IMR-90 (cell line): ENCODE results near the gene NPAS3. TPM values are rescaled to one million over a fixed set of nuclear protein-coding genes. Genes with fewer than 3 reads are reported as not detected.

Source experiments
- ATAC-seq: fragments of 200-7000 bp; cut with Tn5 transposase; 2 replicates; pipeline ENCODE4 v1.9.1; 2020; ENCODE audit warnings: low read depth, mild to moderate bottlenecking, moderate library complexity
- BruUV-seq: library from RNA; stranded (reverse); fragments of 400-500 nt; replicated peaks from 2 replicates; lab custom pipeline; 2021; lab: Mats Ljungman, UMichigan
- CTCF ChIA-PET: fragments of 300-600 bp; formaldehyde crosslinking; extraction: SDS; loops from one replicate; lab custom pipeline; 2021; ENCODE audit warnings: antibody characterized with exemption; lab: Yijun Ruan, JAX
- POLR2A ChIA-PET: fragments of 300-600 bp; sonication (Branson Sonifier 250); formaldehyde crosslinking; loops from one replicate; lab custom pipeline; 2022; ENCODE audit warnings: antibody characterized with exemption; ENCODE audit not compliant: unreplicated experiment; lab: Charles Lee
- DNase-seq: peaks from one replicate; pipeline ENCODE4 v3.0.0; 2013
- H2AFZ ChIP-seq: replicated peaks from 2 replicates; pipeline ENCODE3; 2013; ENCODE audit warnings: low read length, mild to moderate bottlenecking; ENCODE audit not compliant: poor library complexity
- H2AK5ac ChIP-seq: 2 replicates; pipeline ENCODE4 v1.6.1; 2013; ENCODE audit warnings: low read depth, low read length, inconsistent platforms
- H2AK9ac ChIP-seq: replicated peaks from 2 replicates; pipeline ENCODE3; 2013; ENCODE audit warnings: mild to moderate bottlenecking, low read depth, low read length, moderate library complexity; ENCODE audit not compliant: poor library complexity
- H2BK120ac ChIP-seq: 2 replicates; pipeline ENCODE4 v1.6.1; 2013; ENCODE audit warnings: low read depth, low read length, inconsistent platforms
- H2BK15ac ChIP-seq: 3 replicates; pipeline ENCODE4 v1.6.1; 2013; ENCODE audit warnings: low read depth, low read length, inconsistent platforms
- H2BK20ac ChIP-seq: 2 replicates; pipeline ENCODE4 v1.6.1; 2013; ENCODE audit warnings: low read depth, mild to moderate bottlenecking, inconsistent platforms, low read length, moderate library complexity
- H2BK5ac ChIP-seq: 2 replicates; pipeline ENCODE4 v1.6.1; 2013; ENCODE audit warnings: mild to moderate bottlenecking, low read depth, low read length, inconsistent platforms; ENCODE audit not compliant: poor library complexity, severe bottlenecking
- H3K14ac ChIP-seq: replicated peaks from 2 replicates; pipeline ENCODE4 v1.6.1; 2013; ENCODE audit warnings: low read depth, low read length, inconsistent platforms
- H3K18ac ChIP-seq: 2 replicates; pipeline ENCODE4 v1.6.1; 2013; ENCODE audit warnings: low read depth, low read length, control low read depth
- H3K23ac ChIP-seq: 2 replicates; pipeline ENCODE4 v1.6.1; 2013; ENCODE audit warnings: low read depth, low read length, inconsistent platforms
- H3K27ac ChIP-seq: 2 replicates; pipeline ENCODE4 v1.5.1; 2013; ENCODE audit warnings: mild to moderate bottlenecking, control low read depth, low read length; ENCODE audit not compliant: insufficient read depth
- H3K27me3 ChIP-seq: 2 replicates; pipeline ENCODE4 v1.6.1; 2013; ENCODE audit warnings: low read length; ENCODE audit not compliant: control insufficient read depth, insufficient read depth
- H3K36me3 ChIP-seq: 2 replicates; pipeline ENCODE4 v1.6.1; 2013; ENCODE audit warnings: low read length, mixed read lengths; ENCODE audit not compliant: control insufficient read depth, insufficient read depth
- H3K4ac ChIP-seq: 2 replicates; pipeline ENCODE4 v1.6.1; 2013; ENCODE audit warnings: low read depth, low read length, inconsistent platforms
- H3K4me1 ChIP-seq: 2 replicates; pipeline ENCODE4 v1.6.1; 2013; ENCODE audit warnings: low read length, mixed read lengths; ENCODE audit not compliant: control insufficient read depth, insufficient read depth
- H3K4me2 ChIP-seq: 2 replicates; pipeline ENCODE4 v1.6.1; 2013; ENCODE audit warnings: low read depth, mild to moderate bottlenecking, control low read depth, low read length, moderate library complexity
- H3K4me3 ChIP-seq: 2 replicates; pipeline ENCODE4 v1.5.1; 2013; ENCODE audit warnings: low read depth, mild to moderate bottlenecking, control low read depth, low read length, moderate library complexity; ENCODE audit not compliant: insufficient read depth
- H3K56ac ChIP-seq: 2 replicates; pipeline ENCODE4 v1.6.1; 2013; ENCODE audit warnings: low read length, inconsistent platforms; ENCODE audit not compliant: insufficient read depth; ENCODE audit errors: extremely low read depth
- H3K79me1 ChIP-seq, 2 experiments: 2 replicates each; pipeline ENCODE4 v1.6.1; 2013; ENCODE audit warnings: low read length in 2 of 2, inconsistent platforms in 1 of 2, low read depth in 1 of 2
- H3K9ac ChIP-seq: 2 replicates; pipeline ENCODE4 v1.6.1; 2013; ENCODE audit warnings: low read depth, low read length, control low read depth
- H3K9me1 ChIP-seq: 2 replicates; pipeline ENCODE4 v1.6.1; 2013; ENCODE audit warnings: low read length, inconsistent platforms; ENCODE audit not compliant: insufficient read depth
- H3K9me3 ChIP-seq: 2 replicates; pipeline ENCODE4 v1.6.1; 2013; ENCODE audit warnings: low read length; ENCODE audit not compliant: control insufficient read depth, insufficient read depth
- H4K20me1 ChIP-seq: 2 replicates; pipeline ENCODE4 v1.6.1; 2013; ENCODE audit warnings: low read length, inconsistent platforms; ENCODE audit not compliant: insufficient read depth
- H4K5ac ChIP-seq: 2 replicates; pipeline ENCODE4 v1.6.1; 2013; ENCODE audit warnings: mild to moderate bottlenecking, low read depth, low read length, control low read depth
- H4K8ac ChIP-seq, 2 experiments: 2 replicates each; pipeline ENCODE4 v1.6.1; 2013; ENCODE audit warnings: low read depth in 2 of 2, low read length in 2 of 2, control low read depth in 1 of 2, inconsistent platforms in 1 of 2
- H4K91ac ChIP-seq: 2 replicates; pipeline ENCODE4 v1.6.1; 2013; ENCODE audit warnings: low read depth, low read length, inconsistent platforms; ENCODE audit not compliant: insufficient read depth
- BHLHE40 ChIP-seq: fragments of 150-350 bp; IDR thresholded peaks from 2 replicates; pipeline ENCODE4 v1.6.1; 2016; ENCODE audit warnings: mild to moderate bottlenecking, low read depth, low read length
- CEBPB ChIP-seq: IDR thresholded peaks from 2 replicates; pipeline ENCODE4 v1.6.1; 2012; ENCODE audit warnings: low read depth, low read length, improper control_type of control experiment
- CHD1 ChIP-seq: IDR thresholded peaks from 2 replicates; pipeline ENCODE4 v1.6.1; 2012; ENCODE audit warnings: low read depth, low read length, improper control_type of control experiment
- FOS ChIP-seq: fragments of 150-350 bp; IDR thresholded peaks from 2 replicates; pipeline ENCODE4 v1.6.1; 2016; ENCODE audit warnings: low read depth, low read length
- MAFK ChIP-seq: IDR thresholded peaks from 2 replicates; pipeline ENCODE4 v1.6.1; 2012; ENCODE audit warnings: low read depth, low read length, improper control_type of control experiment
- MAZ ChIP-seq: IDR thresholded peaks from 2 replicates; pipeline ENCODE4 v1.6.1; 2012; ENCODE audit warnings: low read depth, mild to moderate bottlenecking, low read length, improper control_type of control experiment, moderate library complexity, borderline replicate concordance
- MXI1 ChIP-seq: IDR thresholded peaks from 2 replicates; pipeline ENCODE4 v1.6.1; 2012; ENCODE audit warnings: low read depth, mild to moderate bottlenecking, low read length, moderate library complexity, borderline replicate concordance
- NFE2L2 ChIP-seq: fragments of 150-350 bp; IDR thresholded peaks from 2 replicates; pipeline ENCODE4 v1.6.1; 2016; ENCODE audit warnings: low read depth, mild to moderate bottlenecking, low read length
- POLR2A ChIP-seq: IDR thresholded peaks from 2 replicates; pipeline ENCODE4 v1.6.1; 2012; ENCODE audit warnings: mild to moderate bottlenecking, low read depth, low read length
- RAD21 ChIP-seq: IDR thresholded peaks from 2 replicates; pipeline ENCODE4 v1.6.1; 2012; ENCODE audit warnings: low read length, improper control_type of control experiment
- RCOR1 ChIP-seq: IDR thresholded peaks from 2 replicates; pipeline ENCODE4 v1.6.1; 2012; ENCODE audit warnings: mild to moderate bottlenecking, low read length, improper control_type of control experiment; ENCODE audit not compliant: insufficient replicate concordance
- RFX5 ChIP-seq: IDR thresholded peaks from 2 replicates; pipeline ENCODE4 v1.8.0; 2012; ENCODE audit warnings: low read depth, mild to moderate bottlenecking, low read length, moderate library complexity
- SMC3 ChIP-seq: fragments of 150-350 bp; IDR thresholded peaks from 2 replicates; pipeline ENCODE4 v1.6.1; 2016; ENCODE audit warnings: low read depth, mild to moderate bottlenecking, antibody characterized with exemption, low read length, moderate library complexity
- USF2 ChIP-seq: fragments of 150-350 bp; IDR thresholded peaks from 2 replicates; pipeline ENCODE4 v1.6.1; 2017; ENCODE audit warnings: mild to moderate bottlenecking, antibody characterized with exemption, low read length, low read depth
- WGBS, 2 experiments: methylation state at CpG; one replicate each; pipeline versions ENCODE4 v1.1.5 to v1.1.7; 2013; ENCODE audit warnings: missing lambda C conversion rate in 2 of 2; ENCODE audit not compliant: insufficient read length in 1 of 2; ENCODE audit errors: extremely low coverage in 2 of 2; 5-methylcytosine and 5-hydroxymethylcytosine counted together
- dilution Hi-C: fragments of 300-500 bp; cut with HindIII; formaldehyde crosslinking; loops from one replicate; pipeline ENCODE4 v1.14.3; 2018; ENCODE audit warnings: low sequenced_read_pairs; ENCODE audit not compliant: unreplicated experiment
- in situ Hi-C: fragments of 300-500 bp; cut with MboI; formaldehyde crosslinking; loops from 3 replicates; pipeline ENCODE4 v1.14.3; 2019; ENCODE audit warnings: low sequenced_read_pairs, inconsistent platforms, mixed read lengths
- intact Hi-C: fragments of 100-400 bp; cut with micrococcal nuclease; formaldehyde crosslinking; loops from 2 replicates; pipeline ENCODE4 v1.10.0; 2022
- polyA plus RNA-seq, 3 experiments: library from polyadenylated mRNA; depleted of rRNA; stranded (reverse); fragments of >200 nt; gene quantifications; 2 replicates each; pipeline ENCODE4 v1.2.3, GENCODE V29; 2012; ENCODE audit warnings: low replicate concordance in 1 of 3
- total RNA-seq: library from RNA; depleted of rRNA; stranded (reverse); fragments of >200 nt; gene quantifications from 2 replicates; pipeline ENCODE4 v1.2.3, GENCODE V29; 2012
- TF ChIP-seq, protein P1 (sequence below): fragments of 150-350 bp; IDR thresholded peaks from 2 replicates; pipeline ENCODE4 v1.6.1; 2016; ENCODE audit warnings: low read depth, mild to moderate bottlenecking, low read length, moderate library complexity, borderline replicate concordance
- TF ChIP-seq, protein P2 (sequence below): conservative IDR thresholded peaks from 2 replicates; pipeline ENCODE4 v1.5.1; 2012; ENCODE audit warnings: mild to moderate bottlenecking, low read depth, low read length, improper control_type of control experiment

NPAS3 gene
- total and polyA plus RNA-seq, 2 of the 4 experiments (the other 2 are of a cell fraction) = not detected

- CTCF ChIA-PET = no interaction called here
- POLR2A ChIA-PET = no interaction called here
- Histone ChIP-seq H2BK120ac (no peak overlapping the region), H3K9me3 (no peaks in the 10 kb centered on the region), H3K79me1 (no peaks in the 10 kb centered on the region), H3K4me3 (no peak overlapping the region), H4K8ac (no peak overlapping the region), H2BK20ac (no peak overlapping the region), H3K27me3 (no peaks in the 10 kb centered on the region), H3K56ac (no peak overlapping the region), H2AK5ac (no peak overlapping the region), H4K91ac (no peak overlapping the region), H3K36me3 (no peaks in the 10 kb centered on the region), H3K18ac (no peak overlapping the region), H3K9me1 (no peaks in the 10 kb centered on the region), H4K5ac (no peak overlapping the region), H3K23ac (no peak overlapping the region), H2AK9ac (no peak overlapping the region), H3K4me2 (no peak overlapping the region), H2BK5ac (no peak overlapping the region), H2BK15ac (no peak overlapping the region), H2AFZ (no peak overlapping the region), H3K4ac (no peak overlapping the region), H3K4me1 (no peaks in the 10 kb centered on the region), H3K14ac (no peak overlapping the region), H4K20me1 (no peaks in the 10 kb centered on the region), H3K9ac (no peak overlapping the region), H3K27ac (no peak overlapping the region)
- intact Hi-C loops (no loop called here), dilution Hi-C loops (no loop called here), in situ Hi-C loops (no loop called here)
- DNase-seq (no peak), ATAC-seq (no peak)
- no peak for TF ChIP-seq RFX5
- TF ChIP-seq, protein P1, sequence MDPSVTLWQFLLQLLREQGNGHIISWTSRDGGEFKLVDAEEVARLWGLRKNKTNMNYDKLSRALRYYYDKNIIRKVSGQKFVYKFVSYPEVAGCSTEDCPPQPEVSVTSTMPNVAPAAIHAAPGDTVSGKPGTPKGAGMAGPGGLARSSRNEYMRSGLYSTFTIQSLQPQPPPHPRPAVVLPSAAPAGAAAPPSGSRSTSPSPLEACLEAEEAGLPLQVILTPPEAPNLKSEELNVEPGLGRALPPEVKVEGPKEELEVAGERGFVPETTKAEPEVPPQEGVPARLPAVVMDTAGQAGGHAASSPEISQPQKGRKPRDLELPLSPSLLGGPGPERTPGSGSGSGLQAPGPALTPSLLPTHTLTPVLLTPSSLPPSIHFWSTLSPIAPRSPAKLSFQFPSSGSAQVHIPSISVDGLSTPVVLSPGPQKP = no peak
- no peak for TF ChIP-seq SMC3
- TF ChIP-seq NFE2L2 = no peak
- no peak for TF ChIP-seq CEBPB
- no peak for TF ChIP-seq CHD1
- TF ChIP-seq USF2 = no peak
- TF ChIP-seq BHLHE40 = no peak
- TF ChIP-seq MXI1 = no peak
- no peak for TF ChIP-seq MAFK
- TF ChIP-seq POLR2A = no peak
- TF ChIP-seq, protein P2, sequence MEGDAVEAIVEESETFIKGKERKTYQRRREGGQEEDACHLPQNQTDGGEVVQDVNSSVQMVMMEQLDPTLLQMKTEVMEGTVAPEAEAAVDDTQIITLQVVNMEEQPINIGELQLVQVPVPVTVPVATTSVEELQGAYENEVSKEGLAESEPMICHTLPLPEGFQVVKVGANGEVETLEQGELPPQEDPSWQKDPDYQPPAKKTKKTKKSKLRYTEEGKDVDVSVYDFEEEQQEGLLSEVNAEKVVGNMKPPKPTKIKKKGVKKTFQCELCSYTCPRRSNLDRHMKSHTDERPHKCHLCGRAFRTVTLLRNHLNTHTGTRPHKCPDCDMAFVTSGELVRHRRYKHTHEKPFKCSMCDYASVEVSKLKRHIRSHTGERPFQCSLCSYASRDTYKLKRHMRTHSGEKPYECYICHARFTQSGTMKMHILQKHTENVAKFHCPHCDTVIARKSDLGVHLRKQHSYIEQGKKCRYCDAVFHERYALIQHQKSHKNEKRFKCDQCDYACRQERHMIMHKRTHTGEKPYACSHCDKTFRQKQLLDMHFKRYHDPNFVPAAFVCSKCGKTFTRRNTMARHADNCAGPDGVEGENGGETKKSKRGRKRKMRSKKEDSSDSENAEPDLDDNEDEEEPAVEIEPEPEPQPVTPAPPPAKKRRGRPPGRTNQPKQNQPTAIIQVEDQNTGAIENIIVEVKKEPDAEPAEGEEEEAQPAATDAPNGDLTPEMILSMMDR = no peak
- TF ChIP-seq RCOR1 = no peak
- no peak for TF ChIP-seq FOS
- TF ChIP-seq RAD21 = no peak
- TF ChIP-seq MAZ = no peak
- no TSS peak for BruUV-seq
- no CpG with 5 or more reads among the region's 5 CpGs for WGBS, 2 experiments
Measured at GRCh38 chr14:33740531-33740930, 801.9 kb downstream of the NPAS3 start.
